Daoy (cell line): ENCODE measurements around the gene ASTN2. TPM values are rescaled to one million over a fixed set of nuclear protein-coding genes. Genes with fewer than 3 reads are reported as not detected.

Experiments used
- DNase-seq: peaks from one replicate; pipeline ENCODE4 v3.0.0-alpha.2; 2015; ENCODE audit warnings: low read depth
- total RNA-seq: library from RNA; depleted of rRNA; stranded (reverse); fragments of >200 nt; shearing (Covaris generic); gene quantifications from 2 replicates; pipeline ENCODE4 v1.2.3, GENCODE V29; 2014

ASTN2 gene
- total RNA-seq, 1 experiment from 2014 or later: 5.7 TPM

DNA sequence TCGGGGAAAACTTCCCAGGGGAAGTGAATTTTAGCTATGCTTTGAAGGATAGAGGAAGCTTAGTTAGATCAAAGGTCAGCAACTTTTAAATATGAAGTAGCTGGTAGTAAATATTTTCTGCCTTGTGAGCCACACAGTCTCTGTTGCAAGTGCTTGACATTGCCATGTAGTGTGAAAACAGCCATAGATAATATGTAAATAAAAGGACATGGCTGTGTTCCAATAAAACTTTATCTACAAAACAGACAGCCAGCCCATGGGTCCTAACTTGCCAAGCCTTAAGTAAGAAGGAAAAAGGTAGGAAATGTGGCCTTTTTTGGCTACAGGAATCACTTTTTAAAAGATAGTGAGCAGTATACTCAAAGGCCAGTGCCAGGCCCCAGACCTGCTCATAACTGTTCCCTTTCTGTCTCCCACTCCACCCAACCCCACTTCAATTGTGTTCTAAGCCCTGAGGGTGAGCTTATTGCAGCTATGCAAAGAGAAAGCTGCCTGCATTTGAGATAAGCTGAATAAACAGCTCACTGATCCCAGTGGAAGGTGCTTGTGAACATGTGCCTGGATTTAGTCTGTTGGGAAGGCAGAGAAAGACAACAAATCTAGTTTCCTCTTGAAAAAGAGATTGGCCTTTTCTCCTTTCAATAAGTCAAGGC lies 840.7 kb downstream of the ASTN2 start:
- DNase-seq: no peak

GRCh38 chr9:116572095-116572748 lies 842.6 kb downstream of the ASTN2 start:
- peak; percentile 91 for DNase-seq

DNA sequence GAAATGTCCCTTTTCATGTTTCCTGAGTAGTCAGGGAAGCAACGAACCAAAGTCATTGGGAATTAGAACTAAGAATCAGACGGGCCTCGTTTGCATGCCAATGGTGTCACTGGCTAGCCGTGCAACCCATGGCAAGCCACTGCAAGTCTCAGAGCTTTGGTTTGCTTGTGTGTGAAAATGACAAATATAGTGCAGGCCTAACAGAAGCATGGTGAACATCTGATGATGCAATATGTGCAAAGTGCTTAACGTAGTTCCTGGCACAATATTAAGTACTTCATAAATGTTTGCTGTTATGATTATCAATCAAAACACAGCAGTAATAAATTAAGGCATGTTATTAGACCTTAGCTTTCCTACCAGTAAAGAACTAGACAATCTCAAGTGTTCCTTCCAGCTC lies 845.7 kb downstream of the ASTN2 start:
- no peak for DNase-seq

DNA sequence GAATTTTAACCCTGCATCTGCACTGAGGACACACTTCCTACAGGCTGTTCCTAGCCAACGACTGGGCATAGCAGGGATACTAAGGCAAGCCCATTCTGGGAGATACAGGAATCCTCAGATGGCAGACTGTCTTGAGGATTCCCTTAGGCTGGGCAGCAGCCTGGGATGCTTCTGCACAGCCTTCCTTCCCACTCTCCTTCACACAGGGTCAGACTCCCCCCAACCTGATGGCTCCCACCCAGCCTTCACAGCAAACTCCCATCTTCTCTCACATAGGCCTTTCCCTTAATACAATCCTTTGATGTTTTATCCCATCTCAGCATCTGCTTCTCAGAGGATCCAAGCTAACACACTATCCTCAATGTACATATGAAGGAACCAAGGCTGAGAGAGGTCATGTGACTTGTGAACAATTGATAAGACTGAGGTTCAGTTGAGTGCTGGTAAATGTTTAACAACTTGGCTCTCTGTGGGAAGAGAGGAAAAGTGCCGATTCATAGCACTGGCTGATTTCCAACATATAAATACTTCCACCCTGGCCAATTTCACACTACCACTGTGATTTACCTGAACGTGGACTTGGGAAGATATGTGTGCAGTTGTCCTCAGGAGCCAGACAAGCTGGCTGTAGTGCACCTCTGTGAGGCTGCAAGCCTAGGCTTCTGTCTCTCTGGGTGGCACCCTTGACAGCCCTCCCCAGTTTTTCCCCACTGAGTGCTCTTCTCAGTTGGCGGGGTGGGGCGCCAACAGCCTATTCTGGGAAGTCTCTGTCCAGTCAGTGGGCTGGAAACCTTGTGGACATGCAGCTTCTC lies 848.0 kb downstream of the ASTN2 start:
- DNase-seq: no peak

- no peak for DNase-seq
Observed at GRCh38 chr9:116565986-116566385, 848.9 kb downstream of the ASTN2 start.

DNA sequence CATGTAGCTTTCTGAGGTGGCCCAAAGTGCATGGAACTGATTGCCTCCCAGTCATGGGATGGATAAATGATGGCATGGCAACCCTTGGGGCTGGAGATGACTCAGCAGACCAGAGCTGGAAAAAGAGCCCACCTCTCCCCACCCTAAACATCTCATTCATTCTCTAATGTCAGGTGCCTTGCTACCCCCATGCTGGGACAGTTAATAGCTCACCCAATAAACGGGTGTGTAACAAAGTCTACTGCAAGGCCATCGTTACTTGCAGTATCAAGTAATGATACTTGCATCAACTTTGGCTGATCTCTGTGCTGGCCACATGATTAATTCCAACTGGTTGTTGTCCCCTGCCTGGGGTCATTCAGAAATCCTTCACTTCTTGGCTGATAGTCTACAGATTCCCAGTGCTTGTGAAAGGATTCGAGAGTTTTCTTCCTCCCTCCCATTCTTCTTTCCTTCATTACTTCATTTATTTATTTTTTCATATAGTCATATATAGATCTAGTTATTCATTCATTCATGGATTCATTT lies 850.5 kb downstream of the ASTN2 start:
- DNase-seq: no peak

- DNase-seq: no peak
Observed at GRCh38 chr9:116558818-116559540, 855.9 kb downstream of the ASTN2 start.

DNA sequence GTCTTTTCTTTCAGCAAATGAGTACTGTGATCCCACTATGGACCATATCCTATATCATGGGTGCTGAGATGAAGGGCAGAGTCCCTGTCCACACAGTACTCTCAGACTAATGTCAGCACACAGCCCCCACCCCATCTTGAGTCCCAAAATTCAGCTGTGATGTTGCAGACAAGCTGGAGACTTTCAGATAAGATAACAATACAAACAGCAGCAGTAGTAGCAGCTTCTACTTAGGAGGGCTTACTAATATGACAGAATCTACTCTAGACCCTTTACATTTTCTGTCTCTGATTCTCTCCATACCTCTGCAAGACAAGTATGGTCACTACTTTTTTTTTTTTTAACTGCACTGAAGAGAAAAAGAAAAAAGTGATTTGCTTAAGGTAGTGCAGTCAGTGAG lies 856.8 kb downstream of the ASTN2 start:
- no peak for DNase-seq

GRCh38 chr9:116555556-116556155 lies 859.2 kb downstream of the ASTN2 start:
- no peak for DNase-seq

DNA sequence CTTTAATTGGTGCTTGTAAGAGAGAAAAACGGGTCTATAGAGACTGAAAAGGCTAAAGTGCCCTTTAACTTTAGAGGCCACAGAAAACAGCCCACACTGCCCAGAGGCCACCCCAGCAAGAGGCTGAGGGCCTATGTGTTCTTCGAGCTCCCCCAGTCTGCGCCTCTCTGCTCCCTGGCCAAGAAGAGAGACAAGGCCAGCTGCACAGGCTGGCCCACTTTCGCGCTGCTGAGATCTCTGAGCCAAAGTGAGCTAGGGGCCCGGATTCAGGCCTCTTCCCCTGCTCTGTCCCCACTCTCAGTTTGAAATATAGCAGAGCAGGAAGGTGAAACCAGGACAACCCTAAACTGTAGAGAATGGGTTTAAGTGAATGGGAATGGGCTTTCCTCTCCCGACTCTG lies 859.7 kb downstream of the ASTN2 start:
- DNase-seq: no peak

DNA sequence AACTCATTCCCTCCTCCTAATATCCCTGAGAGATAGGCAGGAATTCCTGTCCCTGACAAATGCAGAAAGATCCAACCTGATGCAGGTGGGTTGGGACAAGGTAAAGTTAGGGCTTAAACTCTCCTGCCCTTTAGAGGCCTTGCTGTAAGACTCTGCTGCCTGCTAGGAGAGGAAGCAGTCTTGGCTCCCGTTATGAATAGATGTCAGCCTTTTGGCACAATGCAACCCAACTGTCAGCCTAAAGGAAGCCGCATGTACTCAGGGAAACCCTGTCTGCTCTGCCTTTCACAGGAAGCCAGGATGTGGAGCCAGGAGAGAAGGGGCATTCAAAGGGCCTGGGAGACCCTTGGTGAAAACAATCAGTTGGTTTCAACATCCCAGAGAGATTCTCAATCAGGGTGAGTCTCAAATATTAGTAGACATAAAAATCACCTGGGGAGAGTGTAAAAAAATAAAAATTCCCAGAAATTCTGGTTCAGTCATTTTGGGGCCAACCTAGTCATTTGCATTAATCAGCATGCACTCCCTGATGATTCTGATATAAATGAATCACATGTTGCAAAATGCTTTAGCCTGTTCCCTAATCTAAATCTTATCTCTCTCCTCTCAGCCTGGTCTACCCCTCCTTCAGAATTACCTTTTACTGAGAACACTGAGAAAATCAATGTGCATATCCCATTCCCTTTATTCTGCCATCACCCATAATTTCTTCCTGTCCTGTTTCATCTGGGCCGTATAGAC lies 864.0 kb downstream of the ASTN2 start:
- DNase-seq: peak; percentile 65

- DNase-seq: peak; percentile 28
Observed at GRCh38 chr9:116549786-116550660, 864.8 kb downstream of the ASTN2 start.

DNA sequence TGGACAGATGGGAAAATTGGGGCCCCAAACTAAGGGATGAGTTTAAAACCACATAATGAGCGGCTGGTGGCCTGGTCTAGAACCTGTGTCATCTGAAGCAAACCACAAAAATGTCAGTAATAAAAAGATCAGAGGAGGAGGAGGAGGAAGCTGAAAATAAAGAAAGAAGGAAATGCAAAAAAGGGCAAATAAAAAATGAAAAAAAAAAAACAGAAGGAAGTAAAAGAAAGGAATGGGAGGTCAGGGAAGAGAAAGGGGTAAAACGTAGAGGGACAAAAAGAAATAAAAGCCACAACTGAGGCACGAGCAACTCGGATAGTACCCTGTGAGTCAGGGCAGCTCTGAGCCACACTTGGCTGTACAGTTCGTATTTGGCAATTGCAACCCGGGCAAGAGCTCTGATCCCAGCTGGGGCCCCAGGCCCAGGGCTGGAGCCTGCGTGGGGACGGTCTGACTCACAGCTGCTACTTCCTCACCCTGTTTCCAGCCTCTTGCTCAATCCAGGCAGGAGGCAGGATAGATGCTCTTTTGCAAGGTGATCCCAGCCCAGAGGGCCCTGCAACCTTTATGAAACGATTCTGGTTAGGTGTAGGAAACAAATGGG lies 865.7 kb downstream of the ASTN2 start:
- DNase-seq: peak; percentile 98

DNA sequence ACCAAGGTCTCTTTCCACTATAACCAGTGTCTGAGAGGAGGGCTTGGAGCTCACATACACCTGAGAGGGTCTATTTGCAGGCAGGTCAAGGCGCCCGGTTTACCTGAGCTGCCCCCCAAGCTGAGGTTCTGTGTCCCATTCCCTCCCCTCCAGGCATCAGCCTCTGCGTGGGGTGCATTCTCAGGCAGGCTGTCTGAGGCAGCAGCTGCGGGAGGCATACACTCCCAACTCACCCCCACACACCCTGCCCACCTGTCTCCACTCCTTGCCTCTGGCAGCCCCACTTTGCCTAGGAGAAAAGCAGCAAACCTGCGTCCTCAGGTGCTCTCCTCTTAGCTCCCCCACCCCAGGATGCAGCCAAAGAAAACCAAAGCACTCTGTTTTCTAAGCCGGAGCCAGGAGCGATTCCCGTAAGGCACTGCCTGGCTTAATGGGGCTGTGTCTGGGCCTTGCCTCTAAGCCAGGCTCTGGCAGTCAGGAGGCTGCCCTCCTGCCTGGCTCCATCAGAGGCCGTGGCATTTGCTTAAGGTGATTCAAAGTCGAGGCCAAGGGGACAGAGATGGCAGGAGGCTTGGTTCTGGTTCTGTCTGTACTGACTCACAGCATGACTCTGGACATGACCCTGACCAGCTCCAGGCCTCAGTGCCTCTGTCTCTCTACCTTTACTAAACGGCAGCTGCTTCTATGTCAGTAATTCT lies 867.0 kb downstream of the ASTN2 start:
- peak; percentile 21 for DNase-seq

DNA sequence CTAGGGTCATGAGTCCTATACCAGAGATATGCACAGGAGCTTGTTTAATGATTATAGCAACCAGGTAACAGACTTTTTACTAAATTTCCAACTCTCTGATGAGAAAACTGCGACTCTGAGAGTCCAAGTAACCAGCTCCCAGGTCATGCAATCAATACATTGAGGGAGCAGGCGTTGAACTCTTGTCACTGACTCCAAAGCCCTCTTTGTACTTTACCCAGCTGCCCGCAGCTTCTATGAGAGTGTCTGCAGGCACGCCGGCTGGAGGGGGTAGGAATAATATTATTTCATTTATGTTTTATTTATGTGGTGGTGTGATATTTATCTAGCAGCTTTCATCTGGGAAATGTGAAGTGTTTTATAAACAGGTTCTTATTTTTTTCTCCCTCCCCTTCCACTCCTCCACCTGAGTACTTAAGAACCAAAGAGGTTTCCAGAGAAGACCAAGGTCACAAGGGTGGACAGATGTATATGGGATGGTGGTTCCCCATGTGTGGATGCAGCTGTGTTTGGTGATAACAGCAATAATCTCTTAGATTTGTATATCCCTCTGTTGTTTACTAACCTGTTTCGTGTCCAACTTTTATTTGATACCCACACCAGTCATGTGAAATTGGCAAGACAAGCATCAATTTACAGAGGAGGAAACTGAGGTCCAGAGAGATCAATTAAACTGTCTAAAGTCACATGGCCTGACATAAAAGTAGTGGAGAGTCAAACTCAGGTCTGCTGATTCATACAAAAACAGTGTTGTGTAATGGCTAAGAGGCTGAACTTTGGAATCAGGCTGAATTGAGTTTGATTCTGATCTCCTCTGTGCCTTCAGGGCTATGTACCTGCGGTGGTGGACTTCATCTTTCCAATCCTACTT lies 867.9 kb downstream of the ASTN2 start:
- DNase-seq: no peak

DNA sequence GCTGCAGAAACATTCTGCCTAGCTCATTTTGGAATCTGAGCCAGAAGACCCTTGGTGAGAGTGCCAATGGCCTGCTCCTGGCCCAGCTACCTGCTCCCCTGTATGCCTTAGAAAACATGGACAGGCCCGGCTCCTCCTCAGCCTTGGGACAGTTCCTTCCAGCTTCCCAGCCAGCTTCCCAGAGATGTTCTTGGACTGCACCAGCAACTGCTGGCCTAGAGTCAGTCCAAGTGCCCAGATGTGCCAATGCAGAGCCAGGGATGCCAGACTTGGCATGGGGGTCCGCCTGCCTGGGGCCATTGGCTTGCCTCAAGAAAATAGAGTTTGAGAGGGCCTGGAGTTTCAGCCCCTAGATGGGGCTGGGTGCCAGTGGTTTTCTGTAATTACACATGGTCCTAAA lies 870.0 kb downstream of the ASTN2 start:
- DNase-seq: no peak

DNA sequence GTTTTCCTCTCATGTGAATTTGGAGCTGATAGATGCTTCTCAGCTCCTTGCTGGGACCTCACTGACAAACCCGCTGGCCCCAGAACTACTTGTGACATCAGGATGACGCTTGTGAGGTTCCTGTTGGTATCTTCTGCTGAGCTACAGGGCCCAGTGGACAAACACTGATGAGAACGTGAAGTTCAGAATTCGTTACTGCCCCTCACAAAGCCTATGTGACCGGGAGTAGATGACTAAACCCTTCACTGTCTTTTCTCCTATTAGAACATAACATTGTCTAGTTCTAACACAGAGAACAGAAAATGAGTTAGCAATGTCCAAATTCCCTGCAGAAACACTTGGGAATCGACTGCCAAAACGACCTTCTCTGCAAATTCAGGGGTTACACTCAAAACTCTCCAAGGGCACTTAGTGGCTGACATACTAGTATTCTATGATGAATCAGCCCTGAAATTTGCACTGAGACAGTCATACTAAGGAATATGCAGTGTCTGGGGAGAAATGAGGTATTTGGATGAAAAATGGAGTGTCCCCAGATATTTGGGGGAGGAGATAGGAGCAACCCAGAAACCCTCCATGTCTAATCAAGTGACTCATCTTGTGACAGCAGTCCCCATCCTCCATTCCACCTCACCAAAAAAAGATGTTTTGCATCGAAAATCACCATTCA lies 871.0 kb downstream of the ASTN2 start:
- DNase-seq: no peak
